ENCODE measurements around the gene MAPK8IP3.
A peak's percentile ranks its signal among the peaks of the same experiment; 100 is the strongest.

MAPK8IP3 gene

DNA sequence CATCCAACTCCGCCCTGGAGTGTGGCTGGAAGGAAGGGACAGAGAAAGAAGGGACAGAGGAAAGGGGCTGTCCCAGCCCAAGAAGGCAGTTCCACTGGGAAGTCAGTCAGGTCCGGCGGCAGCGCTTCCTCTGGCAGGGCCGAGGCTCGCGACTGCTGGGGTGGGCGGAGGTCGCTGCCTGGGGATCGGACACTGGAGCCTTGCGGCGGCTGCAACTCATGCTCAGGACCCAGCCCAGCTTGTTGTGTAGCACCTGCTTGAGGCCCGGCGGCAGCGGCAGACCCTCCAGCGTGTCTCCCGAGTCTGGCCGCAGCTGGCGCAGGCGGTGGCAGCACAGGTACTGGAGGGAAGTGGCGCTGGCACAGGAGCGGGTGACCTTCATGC, 71.0 kb downstream of the MAPK8IP3 start:
- no peaks in the 10 kb centered on the region for H3K27me3 ChIP-seq (replicated peaks; ENCODE audit: control insufficient read depth, insufficient read depth, low read length)
- TF ChIP-seq, protein P1, sequence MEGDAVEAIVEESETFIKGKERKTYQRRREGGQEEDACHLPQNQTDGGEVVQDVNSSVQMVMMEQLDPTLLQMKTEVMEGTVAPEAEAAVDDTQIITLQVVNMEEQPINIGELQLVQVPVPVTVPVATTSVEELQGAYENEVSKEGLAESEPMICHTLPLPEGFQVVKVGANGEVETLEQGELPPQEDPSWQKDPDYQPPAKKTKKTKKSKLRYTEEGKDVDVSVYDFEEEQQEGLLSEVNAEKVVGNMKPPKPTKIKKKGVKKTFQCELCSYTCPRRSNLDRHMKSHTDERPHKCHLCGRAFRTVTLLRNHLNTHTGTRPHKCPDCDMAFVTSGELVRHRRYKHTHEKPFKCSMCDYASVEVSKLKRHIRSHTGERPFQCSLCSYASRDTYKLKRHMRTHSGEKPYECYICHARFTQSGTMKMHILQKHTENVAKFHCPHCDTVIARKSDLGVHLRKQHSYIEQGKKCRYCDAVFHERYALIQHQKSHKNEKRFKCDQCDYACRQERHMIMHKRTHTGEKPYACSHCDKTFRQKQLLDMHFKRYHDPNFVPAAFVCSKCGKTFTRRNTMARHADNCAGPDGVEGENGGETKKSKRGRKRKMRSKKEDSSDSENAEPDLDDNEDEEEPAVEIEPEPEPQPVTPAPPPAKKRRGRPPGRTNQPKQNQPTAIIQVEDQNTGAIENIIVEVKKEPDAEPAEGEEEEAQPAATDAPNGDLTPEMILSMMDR (IDR thresholded peaks at IDR 0.05; ENCODE audit: insufficient read depth, low read length, poor library complexity, severe bottlenecking): no peak
- peak; percentile 18 for DNase-seq (ENCODE audit: extremely low read depth, insufficient read length)
- no peak overlapping the region for H3K4me3 ChIP-seq (replicated peaks; ENCODE audit: low read depth, low read length)
- peaks cover 15% of the 10 kb centered on the region for H3K36me3 ChIP-seq (ENCODE audit: control insufficient read depth, insufficient read depth, low read length)

DNA sequence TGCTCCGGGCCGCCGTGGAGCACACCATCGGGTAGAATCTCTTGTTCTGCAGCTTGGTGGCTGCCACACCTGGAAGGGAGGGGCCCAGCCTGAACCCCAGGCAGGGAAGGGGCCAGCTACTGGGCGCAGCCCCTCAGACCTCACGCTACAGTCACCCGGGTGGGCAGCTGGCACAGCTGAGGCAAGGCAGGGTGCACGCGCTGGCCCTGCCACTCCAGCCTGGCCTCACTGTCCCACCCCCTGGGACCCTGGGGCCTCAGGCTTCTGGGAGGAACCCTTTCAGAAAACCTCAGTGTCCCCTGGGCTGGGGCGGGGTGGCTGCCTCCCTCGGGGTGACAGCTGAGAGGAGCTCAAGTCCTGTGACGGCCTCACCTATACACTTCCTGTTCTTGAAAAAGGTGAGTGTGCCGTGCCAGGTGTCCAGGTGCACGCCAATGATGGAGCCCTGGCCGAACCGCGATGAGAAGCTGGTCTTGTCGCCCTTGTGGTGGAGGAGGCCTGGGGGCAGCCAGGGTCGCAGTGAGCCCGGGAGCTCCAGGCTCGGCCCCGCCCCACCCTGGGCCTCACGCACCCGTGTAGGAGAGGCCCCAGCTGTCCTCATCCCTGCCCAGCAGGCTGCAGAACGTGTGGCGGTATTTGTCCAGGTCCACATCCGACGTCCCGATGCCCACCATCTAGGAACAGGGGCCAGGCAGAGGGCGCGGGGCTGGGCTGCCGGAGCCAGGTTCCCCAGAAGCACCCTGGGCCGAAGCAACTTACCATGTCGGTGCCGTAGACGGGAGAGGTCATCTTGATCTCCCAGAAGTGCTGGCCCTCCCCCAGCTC, 71.6 kb downstream of the MAPK8IP3 start:
- DNase-seq (ENCODE audit: extremely low read depth, insufficient read length): peak; percentile 22
- Histone ChIP-seq H3K4me3 (replicated peaks; ENCODE audit: low read depth, low read length) (no peak overlapping the region), H3K27me3 (replicated peaks; ENCODE audit: control insufficient read depth, insufficient read depth, low read length) (no peaks in the 10 kb centered on the region), H3K36me3 (ENCODE audit: control insufficient read depth, insufficient read depth, low read length) (peaks cover 15% of the 10 kb centered on the region)
- TF ChIP-seq, protein P1 (IDR thresholded peaks at IDR 0.05; ENCODE audit: insufficient read depth, low read length, poor library complexity, severe bottlenecking): no peak

DNA sequence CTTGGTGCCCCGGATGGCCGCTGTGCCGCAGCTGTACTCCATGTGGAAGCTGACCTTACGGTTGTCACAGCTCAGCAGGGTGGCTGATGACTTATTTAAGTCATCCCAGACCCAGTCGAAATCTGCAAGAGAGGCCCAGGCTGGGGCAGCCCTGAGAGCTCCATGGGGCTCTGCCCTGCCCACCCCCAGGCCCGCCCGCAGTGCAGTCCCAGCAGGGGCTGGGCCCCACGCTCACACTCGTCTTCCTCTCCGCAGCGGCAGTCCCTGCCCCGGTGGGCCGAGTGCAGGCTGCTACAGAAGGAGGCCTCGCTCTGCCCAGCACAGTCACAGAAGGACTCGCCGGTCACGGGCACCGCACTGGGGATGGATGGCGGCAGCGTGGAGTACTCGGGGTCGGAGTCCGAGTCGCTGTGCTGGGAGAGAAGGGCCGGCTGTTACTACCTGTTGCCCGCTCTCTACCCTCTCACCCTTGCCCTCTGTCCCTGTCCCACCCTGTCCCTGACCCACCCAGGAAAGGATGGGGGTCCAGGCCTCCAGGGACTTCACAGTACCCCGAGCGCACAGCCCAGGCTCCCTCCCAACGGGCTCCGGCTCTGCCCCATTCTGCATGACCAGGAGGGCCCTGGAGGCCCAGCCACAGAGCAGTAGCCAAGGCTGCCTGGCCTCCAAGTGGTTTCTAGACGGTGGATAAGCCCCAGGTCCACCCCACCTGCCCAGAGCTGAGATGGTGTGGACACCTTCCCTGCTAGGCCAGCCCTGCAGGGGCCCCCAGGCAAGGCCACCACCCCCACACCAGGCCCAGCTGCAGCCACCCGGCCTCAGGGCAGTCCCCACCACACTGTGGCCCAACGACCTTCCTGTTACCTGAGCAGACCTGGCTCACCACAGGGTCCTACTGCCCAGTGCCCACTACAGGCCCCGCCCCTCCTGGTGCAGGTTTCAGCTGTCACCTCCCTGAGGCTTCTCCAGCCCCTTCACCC, 72.5 kb downstream of the MAPK8IP3 start:
- Histone ChIP-seq H3K4me3 (replicated peaks; ENCODE audit: low read depth, low read length) (no peak overlapping the region), H3K36me3 (ENCODE audit: control insufficient read depth, insufficient read depth, low read length) (peaks cover 15% of the 10 kb centered on the region), H3K27me3 (replicated peaks; ENCODE audit: control insufficient read depth, insufficient read depth, low read length) (no peaks in the 10 kb centered on the region)
- peak; percentile 23 for DNase-seq (ENCODE audit: extremely low read depth, insufficient read length)
- TF ChIP-seq, protein P1 (IDR thresholded peaks at IDR 0.05; ENCODE audit: insufficient read depth, low read length, poor library complexity, severe bottlenecking): no peak

DNA sequence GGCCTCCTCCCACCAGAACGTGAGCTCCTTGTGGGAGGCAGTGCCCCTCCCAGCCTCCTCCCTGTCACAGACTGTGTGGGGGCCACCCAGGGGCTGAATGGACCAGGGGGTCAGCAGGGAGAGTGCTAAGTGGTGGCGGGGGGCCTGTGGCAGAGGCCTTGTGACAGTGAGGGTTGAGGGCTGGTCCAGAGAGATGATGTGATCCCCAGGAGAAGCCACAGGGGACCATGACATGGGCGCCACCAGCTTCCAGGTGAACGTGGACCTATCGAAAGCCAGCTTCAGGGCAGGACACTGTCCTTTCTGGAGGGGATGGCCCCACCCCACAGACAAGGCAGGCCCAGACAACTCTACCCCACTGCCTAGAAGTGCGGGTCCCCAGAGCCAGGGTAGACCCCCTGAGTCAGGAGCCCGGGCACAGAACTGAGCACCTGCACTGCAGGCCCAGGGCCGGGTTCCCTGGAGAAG, 73.3 kb downstream of the MAPK8IP3 start:
- Histone ChIP-seq H3K27me3 (replicated peaks; ENCODE audit: control insufficient read depth, insufficient read depth, low read length) (no peaks in the 10 kb centered on the region), H3K4me3 (replicated peaks; ENCODE audit: low read depth, low read length) (no peak overlapping the region), H3K36me3 (ENCODE audit: control insufficient read depth, insufficient read depth, low read length) (peaks cover 15% of the 10 kb centered on the region)
- TF ChIP-seq, protein P1 (IDR thresholded peaks at IDR 0.05; ENCODE audit: insufficient read depth, low read length, poor library complexity, severe bottlenecking): no peak
- DNase-seq (ENCODE audit: extremely low read depth, insufficient read length): peak; percentile 6

DNA sequence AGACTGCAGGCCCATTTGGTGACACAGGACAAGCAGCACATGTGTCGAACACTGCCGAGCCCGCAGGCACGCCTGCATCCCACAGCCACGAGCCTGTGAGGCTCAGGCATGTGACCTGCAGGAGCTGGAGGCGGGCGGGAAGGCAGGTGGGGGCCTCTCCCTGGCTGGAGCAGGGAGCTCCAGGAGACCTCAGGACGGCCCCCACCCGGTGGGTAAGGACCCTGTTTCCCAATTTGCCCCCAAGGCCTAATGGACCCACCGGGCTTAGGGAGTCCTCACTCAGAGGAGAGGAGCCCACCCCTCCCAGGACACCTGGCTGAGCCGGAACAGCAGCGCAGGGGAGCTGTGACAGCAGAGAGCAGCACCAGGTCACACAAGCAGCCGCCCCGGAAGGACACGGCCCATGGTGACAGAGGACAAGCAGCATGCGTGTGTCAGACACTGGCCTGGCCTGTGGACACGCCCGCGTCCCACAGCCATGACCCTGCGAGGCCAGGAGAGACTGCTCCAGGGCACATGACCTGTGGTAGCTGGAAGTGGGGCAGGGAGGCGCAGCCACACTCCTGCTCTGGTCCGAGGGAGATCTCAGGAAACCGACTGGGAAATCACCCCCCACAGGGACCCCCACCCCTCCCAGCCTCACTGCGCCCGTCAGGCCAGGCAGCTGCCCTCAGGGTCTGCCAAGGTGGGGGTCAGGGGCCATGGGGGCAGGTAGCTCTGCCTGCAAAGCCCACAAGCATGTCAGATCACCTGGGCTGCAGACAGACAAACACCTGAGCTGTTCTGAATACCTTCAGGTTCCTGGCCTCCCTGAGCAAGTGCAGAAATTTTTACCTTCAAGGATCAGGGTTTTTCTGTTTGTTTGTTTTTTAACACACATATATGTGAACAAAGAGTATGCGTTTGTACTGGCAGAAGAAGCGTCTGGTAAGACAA, 74.0 kb downstream of the MAPK8IP3 start:
- Histone ChIP-seq H3K36me3 (ENCODE audit: control insufficient read depth, insufficient read depth, low read length) (peaks cover 15% of the 10 kb centered on the region), H3K4me3 (replicated peaks; ENCODE audit: low read depth, low read length) (no peak overlapping the region), H3K27me3 (replicated peaks; ENCODE audit: control insufficient read depth, insufficient read depth, low read length) (no peaks in the 10 kb centered on the region)
- peak; percentile 18 for DNase-seq (ENCODE audit: extremely low read depth, insufficient read length)
- TF ChIP-seq, protein P1 (IDR thresholded peaks at IDR 0.05; ENCODE audit: insufficient read depth, low read length, poor library complexity, severe bottlenecking): no peak

Data from GM06990 (cell line).